ENCODE measurements around the gene ATP2C1.

ATP2C1 gene

GRCh38 chr3:130991126-130991525 lies 97.2 kb downstream of the ATP2C1 start:
- Histone ChIP-seq H3K27ac (replicated peaks) (no peak overlapping the region), H3K27me3 (ENCODE audit: insufficient read depth, poor library complexity, severe bottlenecking) (no peaks in the 10 kb centered on the region), H3K4me3 (replicated peaks; ENCODE audit: insufficient read depth, low read length) (no peak overlapping the region)
- TF ChIP-seq REST (IDR thresholded peaks at IDR 0.05; ENCODE audit: insufficient replicate concordance, low read depth), result no peak
- TF ChIP-seq POLR2AphosphoS5 (IDR thresholded peaks at IDR 0.05; ENCODE audit: low read depth), result no peak
- no peak for TF ChIP-seq SPI1 (IDR thresholded peaks at IDR 0.05; ENCODE audit: borderline replicate concordance, low read depth)
- TF ChIP-seq, protein P1, sequence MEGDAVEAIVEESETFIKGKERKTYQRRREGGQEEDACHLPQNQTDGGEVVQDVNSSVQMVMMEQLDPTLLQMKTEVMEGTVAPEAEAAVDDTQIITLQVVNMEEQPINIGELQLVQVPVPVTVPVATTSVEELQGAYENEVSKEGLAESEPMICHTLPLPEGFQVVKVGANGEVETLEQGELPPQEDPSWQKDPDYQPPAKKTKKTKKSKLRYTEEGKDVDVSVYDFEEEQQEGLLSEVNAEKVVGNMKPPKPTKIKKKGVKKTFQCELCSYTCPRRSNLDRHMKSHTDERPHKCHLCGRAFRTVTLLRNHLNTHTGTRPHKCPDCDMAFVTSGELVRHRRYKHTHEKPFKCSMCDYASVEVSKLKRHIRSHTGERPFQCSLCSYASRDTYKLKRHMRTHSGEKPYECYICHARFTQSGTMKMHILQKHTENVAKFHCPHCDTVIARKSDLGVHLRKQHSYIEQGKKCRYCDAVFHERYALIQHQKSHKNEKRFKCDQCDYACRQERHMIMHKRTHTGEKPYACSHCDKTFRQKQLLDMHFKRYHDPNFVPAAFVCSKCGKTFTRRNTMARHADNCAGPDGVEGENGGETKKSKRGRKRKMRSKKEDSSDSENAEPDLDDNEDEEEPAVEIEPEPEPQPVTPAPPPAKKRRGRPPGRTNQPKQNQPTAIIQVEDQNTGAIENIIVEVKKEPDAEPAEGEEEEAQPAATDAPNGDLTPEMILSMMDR (IDR thresholded peaks at IDR 0.05; ENCODE audit: insufficient read depth, low read length), result no peak
- TF ChIP-seq GABPA (IDR thresholded peaks at IDR 0.05; ENCODE audit: low read depth), result no peak
- no peak for DNase-seq (ENCODE audit: low read depth in 1 of 2, low spot score in 1 of 2)

- Histone ChIP-seq H3K4me3 (replicated peaks; ENCODE audit: insufficient read depth, low read length) (no peak overlapping the region), H3K27me3 (ENCODE audit: insufficient read depth, poor library complexity, severe bottlenecking) (no peaks in the 10 kb centered on the region), H3K27ac (replicated peaks) (no peak overlapping the region)
- no peak for DNase-seq (ENCODE audit: low read depth in 1 of 2, low spot score in 1 of 2)
- TF ChIP-seq POLR2AphosphoS5 (IDR thresholded peaks at IDR 0.05; ENCODE audit: low read depth), result no peak
- TF ChIP-seq, protein P1 (IDR thresholded peaks at IDR 0.05; ENCODE audit: insufficient read depth, low read length), result no peak
- TF ChIP-seq GABPA (IDR thresholded peaks at IDR 0.05; ENCODE audit: low read depth), result no peak
- no peak for TF ChIP-seq SPI1 (IDR thresholded peaks at IDR 0.05; ENCODE audit: borderline replicate concordance, low read depth)
- TF ChIP-seq REST (IDR thresholded peaks at IDR 0.05; ENCODE audit: insufficient replicate concordance, low read depth), result no peak
Observed at GRCh38 chr3:130992344-130992743, 98.5 kb downstream of the ATP2C1 start.

- DNase-seq (ENCODE audit: low read depth in 1 of 2, low spot score in 1 of 2), result peak; percentile 35 to 48
- H3K27me3 ChIP-seq (ENCODE audit: insufficient read depth, poor library complexity, severe bottlenecking), result no peaks in the 10 kb centered on the region
- H3K4me3 ChIP-seq (replicated peaks; ENCODE audit: insufficient read depth, low read length), result no peak overlapping the region
- TF ChIP-seq REST (IDR thresholded peaks at IDR 0.05; ENCODE audit: insufficient replicate concordance, low read depth) (peak; percentile 21), SPI1 (IDR thresholded peaks at IDR 0.05; ENCODE audit: borderline replicate concordance, low read depth) (no peak)
- no peak overlapping the region for H3K27ac ChIP-seq (replicated peaks)
Observed at GRCh38 chr3:130997289-130997688, 103.4 kb downstream of the ATP2C1 start.

GRCh38 chr3:131001071-131001470 lies 107.2 kb downstream of the ATP2C1 start:
- TF ChIP-seq SPI1 (IDR thresholded peaks at IDR 0.05; ENCODE audit: borderline replicate concordance, low read depth) (no peak), REST (IDR thresholded peaks at IDR 0.05; ENCODE audit: insufficient replicate concordance, low read depth) (no peak), GABPA (IDR thresholded peaks at IDR 0.05; ENCODE audit: low read depth) (no peak), POLR2AphosphoS5 (IDR thresholded peaks at IDR 0.05; ENCODE audit: low read depth) (no peak)
- TF ChIP-seq, protein P1 (IDR thresholded peaks at IDR 0.05; ENCODE audit: insufficient read depth, low read length), result no peak
- Histone ChIP-seq H3K27ac (replicated peaks) (no peak overlapping the region), H3K4me3 (replicated peaks; ENCODE audit: insufficient read depth, low read length) (no peak overlapping the region), H3K27me3 (ENCODE audit: insufficient read depth, poor library complexity, severe bottlenecking) (no peaks in the 10 kb centered on the region)
- DNase-seq (ENCODE audit: low read depth in 1 of 2, low spot score in 1 of 2), result no peak
